ENCODE measurements around the gene OR5AP2. TPM values are rescaled to one million over a fixed set of nuclear protein-coding genes. Genes with fewer than 3 reads are reported as not detected.
"Not testable (repeated sequence)": the region's sequence is repeated elsewhere in the genome, so short reads cannot be mapped to it uniquely, and the experiment has no call there.

The OR5AP2 gene
- total RNA-seq (2014; rRNA removed; shearing (Covaris generic)), result not detected in 2 replicates

GRCh38 chr11:56642339-56642738, at the start of gene OR5AP2:
OR5AP2 (minus strand) TSS chr11:56642439; CDS start chr11:56642439, 0 bp downstream.
- in situ Hi-C loops (cut with HindIII; ENCODE audit: low sequenced_read_pairs), result no loop called here
- DNase-seq (ENCODE audit: low spot score), result no peak

GRCh38 chr11:56691179-56691578, 48.9 kb upstream of the OR5AP2 start:
- DNase-seq (ENCODE audit: low spot score); in situ Hi-C loops (cut with HindIII; ENCODE audit: low sequenced_read_pairs): not testable (repeated sequence)

GRCh38 chr11:56688554-56689100, 46.4 kb upstream of the OR5AP2 start:
- in situ Hi-C loops (cut with HindIII; ENCODE audit: low sequenced_read_pairs), result no loop called here
- no peak for DNase-seq (ENCODE audit: low spot score)

GRCh38 chr11:56670984-56671383, 28.7 kb upstream of the OR5AP2 start:
- DNase-seq (ENCODE audit: low spot score), result no peak
- in situ Hi-C loops (cut with HindIII; ENCODE audit: low sequenced_read_pairs), result no loop called here

- in situ Hi-C loops (cut with HindIII; ENCODE audit: low sequenced_read_pairs), result no loop called here
- DNase-seq (ENCODE audit: low spot score), result no peak
Measured at GRCh38 chr11:56663386-56663785, 21.1 kb upstream of the OR5AP2 start, which contains the start of gene OR5AR1. OR5AR1 (plus strand) TSS chr11:56663686; CDS start chr11:56663686, 0 bp downstream.

- DNase-seq (ENCODE audit: low spot score), result no peak
- in situ Hi-C loops (cut with HindIII; ENCODE audit: low sequenced_read_pairs), result no loop called here
Measured at GRCh38 chr11:56659755-56660154, 17.5 kb upstream of the OR5AP2 start.

- DNase-seq (ENCODE audit: low spot score), result no peak
- in situ Hi-C loops (cut with HindIII; ENCODE audit: low sequenced_read_pairs), result no loop called here
Measured at GRCh38 chr11:56637500-56637899, 4.7 kb downstream of the OR5AP2 start.

- in situ Hi-C loops (cut with HindIII; ENCODE audit: low sequenced_read_pairs), result no loop called here
- no peak for DNase-seq (ENCODE audit: low spot score)
Measured at GRCh38 chr11:56636861-56637260, 5.4 kb downstream of the OR5AP2 start.

GRCh38 chr11:56632329-56632728, 9.9 kb downstream of the OR5AP2 start:
- DNase-seq (ENCODE audit: low spot score), result no peak
- in situ Hi-C loops (cut with HindIII; ENCODE audit: low sequenced_read_pairs), result no loop called here

- no peak for DNase-seq (ENCODE audit: low spot score)
- in situ Hi-C loops (cut with HindIII; ENCODE audit: low sequenced_read_pairs), result no loop called here
Measured at GRCh38 chr11:56625946-56626345, 16.3 kb downstream of the OR5AP2 start.

GRCh38 chr11:56624661-56625110, 17.6 kb downstream of the OR5AP2 start:
- in situ Hi-C loops (cut with HindIII; ENCODE audit: low sequenced_read_pairs), result no loop called here
- no peak for DNase-seq (ENCODE audit: low spot score)

- in situ Hi-C loops (cut with HindIII; ENCODE audit: low sequenced_read_pairs), result no loop called here
- no peak for DNase-seq (ENCODE audit: low spot score)
Measured at GRCh38 chr11:56611174-56611573, 31.1 kb downstream of the OR5AP2 start.

GRCh38 chr11:56592088-56592717, 50.0 kb downstream of the OR5AP2 start:
- in situ Hi-C loops (cut with HindIII; ENCODE audit: low sequenced_read_pairs); DNase-seq (ENCODE audit: low spot score): not testable (repeated sequence)

Other genes with a start within 250 kb of the OR5AP2 start
- gene OR5AL1, start 229.7 kb downstream of the OR5AP2 start, total RNA-seq (2014; rRNA removed; shearing (Covaris generic)), result not detected in 2 replicates
- gene OR5M3, start 169.1 kb downstream of the OR5AP2 start, total RNA-seq (2014; rRNA removed; shearing (Covaris generic)), result not detected in 2 replicates
- gene OR5M8, start 151.1 kb downstream of the OR5AP2 start, total RNA-seq (2014; rRNA removed; shearing (Covaris generic)), result not detected in 2 replicates
- gene OR5M11, start 99.2 kb downstream of the OR5AP2 start, total RNA-seq (2014; rRNA removed; shearing (Covaris generic)), result not detected in 2 replicates
- not detected in 2 replicates for gene OR5M10, start 64.7 kb downstream of the OR5AP2 start, total RNA-seq (2014; rRNA removed; shearing (Covaris generic))
- gene OR5M1, start 27.6 kb downstream of the OR5AP2 start, total RNA-seq (2014; rRNA removed; shearing (Covaris generic)), result not detected in 2 replicates
- not detected in 2 replicates for gene OR5AR1, start 21.2 kb upstream of the OR5AP2 start, total RNA-seq (2014; rRNA removed; shearing (Covaris generic))
- gene OR9G1, start 56.7 kb upstream of the OR5AP2 start, total RNA-seq (2014; rRNA removed; shearing (Covaris generic)), result not detected in 2 replicates
- not detected in 2 replicates for gene OR9G4, start 106.3 kb upstream of the OR5AP2 start, total RNA-seq (2014; rRNA removed; shearing (Covaris generic))

All from G401 (cell line).